ENCODE results near the gene PEAK1.

Gene PEAK1

GRCh38 chr15:77091097-77091496, 328.8 kb downstream of the PEAK1 start:
- no peak for TF ChIP-seq CTCF (IDR thresholded peaks at IDR 0.05; ENCODE audit: low read depth, low read length)
- in situ Hi-C loops (cut with HindIII; ENCODE audit: low sequenced_read_pairs), result no loop called here
- no peak overlapping the region for H3K4me3 ChIP-seq (ENCODE audit: low read depth, low read length)
- DNase-seq (ENCODE audit: low read depth, low spot score), result no peak

- no peak for TF ChIP-seq CTCF (IDR thresholded peaks at IDR 0.05; ENCODE audit: low read depth, low read length)
- no peak overlapping the region for H3K4me3 ChIP-seq (ENCODE audit: low read depth, low read length)
- in situ Hi-C loops (cut with HindIII; ENCODE audit: low sequenced_read_pairs), result no loop called here
- DNase-seq (ENCODE audit: low read depth, low spot score), result no peak
Observed at GRCh38 chr15:77087213-77087612, 332.7 kb downstream of the PEAK1 start.

- in situ Hi-C loops (cut with HindIII; ENCODE audit: low sequenced_read_pairs), result no loop called here
- DNase-seq (ENCODE audit: low read depth, low spot score), result no peak
- TF ChIP-seq CTCF (IDR thresholded peaks at IDR 0.05; ENCODE audit: low read depth, low read length), result no peak
- H3K4me3 ChIP-seq (ENCODE audit: low read depth, low read length), result no peak overlapping the region
Observed at GRCh38 chr15:77085297-77085696, 334.6 kb downstream of the PEAK1 start.

- TF ChIP-seq CTCF (IDR thresholded peaks at IDR 0.05; ENCODE audit: low read depth, low read length), result no peak
- in situ Hi-C loops (cut with HindIII; ENCODE audit: low sequenced_read_pairs), result no loop called here
- DNase-seq (ENCODE audit: low read depth, low spot score), result no peak
- no peak overlapping the region for H3K4me3 ChIP-seq (ENCODE audit: low read depth, low read length)
Observed at GRCh38 chr15:77084436-77084835, 335.5 kb downstream of the PEAK1 start.

GRCh38 chr15:77083381-77084160, 336.3 kb downstream of the PEAK1 start:
- peak; percentile 52 for DNase-seq (ENCODE audit: low read depth, low spot score)
- in situ Hi-C loops (cut with HindIII; ENCODE audit: low sequenced_read_pairs), result no loop called here
- no peak for TF ChIP-seq CTCF (IDR thresholded peaks at IDR 0.05; ENCODE audit: low read depth, low read length)
- H3K4me3 ChIP-seq (ENCODE audit: low read depth, low read length), result peak overlapping the region; percentile 31

- no peak for TF ChIP-seq CTCF (IDR thresholded peaks at IDR 0.05; ENCODE audit: low read depth, low read length)
- no peak for DNase-seq (ENCODE audit: low read depth, low spot score)
- in situ Hi-C loops (cut with HindIII; ENCODE audit: low sequenced_read_pairs), result no loop called here
- H3K4me3 ChIP-seq (ENCODE audit: low read depth, low read length), result no peak overlapping the region
Observed at GRCh38 chr15:77081971-77082370, 337.9 kb downstream of the PEAK1 start.

Data from astrocyte of the spinal cord (primary cell).